SK-N-SH (cell line): Measurements from ENCODE around the gene SMYD2.

Experiments
- EP300 ChIP-seq, 2 experiments: IDR thresholded peaks; 2 replicates each; pipeline versions ENCODE4 v1.4.0 to v1.6.1; 2012; ENCODE audit warnings: borderline replicate concordance in 1 of 2, low read depth in 1 of 2, low read length in 1 of 2
- EZH2phosphoT487 ChIP-seq: fragments of 200-600 bp; sonication (generic); IDR thresholded peaks from 2 replicates; pipeline ENCODE4 v1.6.1; 2017; ENCODE audit warnings: low read depth, mixed run types, mild to moderate bottlenecking, antibody characterized with exemption, moderate library complexity, borderline replicate concordance
- FOXM1 ChIP-seq: IDR thresholded peaks from 2 replicates; pipeline ENCODE4 v1.4.0; 2012; ENCODE audit warnings: low read depth, mild to moderate bottlenecking
- POLR2AphosphoS5 ChIP-seq: IDR thresholded peaks from 2 replicates; pipeline ENCODE4 v1.6.1; 2012; ENCODE audit warnings: low read depth, low read length
- RAD21 ChIP-seq: IDR thresholded peaks from 2 replicates; pipeline ENCODE4 v1.6.1; 2012; ENCODE audit warnings: mild to moderate bottlenecking, low read length
- RFX5 ChIP-seq: IDR thresholded peaks from 2 replicates; pipeline ENCODE4 v1.6.1; 2012; ENCODE audit warnings: mild to moderate bottlenecking, improper control_type of control experiment, low read length
- RXRA ChIP-seq: IDR thresholded peaks from 2 replicates; pipeline ENCODE4 v1.4.0; 2012; ENCODE audit warnings: low read depth, mild to moderate bottlenecking, borderline replicate concordance
- SMC3 ChIP-seq: IDR thresholded peaks from 2 replicates; pipeline ENCODE4 v1.6.1; 2012; ENCODE audit warnings: low read depth, low read length, improper control_type of control experiment
- TEAD4 ChIP-seq: IDR thresholded peaks from 2 replicates; pipeline ENCODE4 v1.4.0; 2012; ENCODE audit warnings: mild to moderate bottlenecking, borderline replicate concordance; ENCODE audit not compliant: insufficient read depth
- TF ChIP-seq, protein P1 (sequence below): fragments of 200-600 bp; sonication (generic); IDR thresholded peaks from 2 replicates; pipeline ENCODE4 v1.6.1; 2017; ENCODE audit warnings: antibody characterized with exemption, mild to moderate bottlenecking, moderate library complexity
- TF ChIP-seq, protein P2 (sequence below): fragments of 150-350 bp; IDR thresholded peaks from 2 replicates; pipeline ENCODE4 v1.6.1; 2017; ENCODE audit warnings: antibody characterized with exemption, low read length, low read depth, borderline replicate concordance
- TF ChIP-seq, protein P3 (sequence below): IDR thresholded peaks from 2 replicates; pipeline ENCODE4 v1.4.0; 2012; ENCODE audit warnings: low read depth

DNA sequence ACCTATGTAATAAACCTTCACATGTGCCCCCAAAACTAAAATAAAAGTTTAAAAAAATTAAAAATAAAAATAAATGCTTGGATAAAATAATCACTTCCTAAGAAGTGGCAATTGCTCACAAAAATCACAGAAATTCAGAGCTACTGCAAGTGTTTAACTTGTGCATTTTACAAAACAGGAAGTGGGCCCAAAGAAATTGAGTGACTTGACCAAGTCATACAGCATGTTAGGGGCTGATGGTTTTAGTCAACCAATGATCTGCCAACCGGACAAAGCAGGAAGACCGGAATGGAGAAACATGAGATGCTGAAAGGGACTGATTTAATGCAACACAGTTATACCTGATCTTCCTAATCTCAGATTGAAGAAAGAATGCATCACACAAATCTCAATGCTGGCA lies 96.5 kb downstream of the SMYD2 start:
- TF ChIP-seq EZH2phosphoT487: no peak
- TF ChIP-seq POLR2AphosphoS5: no peak
- TF ChIP-seq, protein P1, sequence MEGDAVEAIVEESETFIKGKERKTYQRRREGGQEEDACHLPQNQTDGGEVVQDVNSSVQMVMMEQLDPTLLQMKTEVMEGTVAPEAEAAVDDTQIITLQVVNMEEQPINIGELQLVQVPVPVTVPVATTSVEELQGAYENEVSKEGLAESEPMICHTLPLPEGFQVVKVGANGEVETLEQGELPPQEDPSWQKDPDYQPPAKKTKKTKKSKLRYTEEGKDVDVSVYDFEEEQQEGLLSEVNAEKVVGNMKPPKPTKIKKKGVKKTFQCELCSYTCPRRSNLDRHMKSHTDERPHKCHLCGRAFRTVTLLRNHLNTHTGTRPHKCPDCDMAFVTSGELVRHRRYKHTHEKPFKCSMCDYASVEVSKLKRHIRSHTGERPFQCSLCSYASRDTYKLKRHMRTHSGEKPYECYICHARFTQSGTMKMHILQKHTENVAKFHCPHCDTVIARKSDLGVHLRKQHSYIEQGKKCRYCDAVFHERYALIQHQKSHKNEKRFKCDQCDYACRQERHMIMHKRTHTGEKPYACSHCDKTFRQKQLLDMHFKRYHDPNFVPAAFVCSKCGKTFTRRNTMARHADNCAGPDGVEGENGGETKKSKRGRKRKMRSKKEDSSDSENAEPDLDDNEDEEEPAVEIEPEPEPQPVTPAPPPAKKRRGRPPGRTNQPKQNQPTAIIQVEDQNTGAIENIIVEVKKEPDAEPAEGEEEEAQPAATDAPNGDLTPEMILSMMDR: no peak
- TF ChIP-seq RXRA: no peak
- no peak for TF ChIP-seq RFX5
- TF ChIP-seq TEAD4: no peak
- TF ChIP-seq SMC3: no peak
- TF ChIP-seq, protein P2, sequence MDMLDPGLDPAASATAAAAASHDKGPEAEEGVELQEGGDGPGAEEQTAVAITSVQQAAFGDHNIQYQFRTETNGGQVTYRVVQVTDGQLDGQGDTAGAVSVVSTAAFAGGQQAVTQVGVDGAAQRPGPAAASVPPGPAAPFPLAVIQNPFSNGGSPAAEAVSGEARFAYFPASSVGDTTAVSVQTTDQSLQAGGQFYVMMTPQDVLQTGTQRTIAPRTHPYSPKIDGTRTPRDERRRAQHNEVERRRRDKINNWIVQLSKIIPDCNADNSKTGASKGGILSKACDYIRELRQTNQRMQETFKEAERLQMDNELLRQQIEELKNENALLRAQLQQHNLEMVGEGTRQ: no peak
- no peak for TF ChIP-seq FOXM1
- no peak for TF ChIP-seq EP300 (IDR thresholded peaks at IDR 0.05; ENCODE audit: borderline replicate concordance in 1 of 2, low read depth in 1 of 2, low read length in 1 of 2)
- TF ChIP-seq RAD21: no peak
- TF ChIP-seq, protein P3, sequence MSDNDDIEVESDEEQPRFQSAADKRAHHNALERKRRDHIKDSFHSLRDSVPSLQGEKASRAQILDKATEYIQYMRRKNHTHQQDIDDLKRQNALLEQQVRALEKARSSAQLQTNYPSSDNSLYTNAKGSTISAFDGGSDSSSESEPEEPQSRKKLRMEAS: no peak
